HCT116 (cell line): ENCODE measurements around the gene STON2. TPM values are rescaled to one million over a fixed set of nuclear protein-coding genes. Genes with fewer than 3 reads are reported as not detected.

Experiments used
- ATAC-seq: fragments of 200-7000 bp; cut with Tn5 transposase; 2 replicates; pipeline ENCODE4 v1.9.1; 2020; ENCODE audit warnings: mild to moderate bottlenecking, moderate library complexity
- BruUV-seq: library from RNA; stranded (reverse); fragments of 400-500 nt; replicated peaks from 2 replicates; lab custom pipeline; 2021; lab: Mats Ljungman, UMichigan
- CTCF ChIA-PET: fragments of 300-600 bp; sonication (Branson Sonifier 250); formaldehyde crosslinking; loops from one replicate; lab custom pipeline; 2021; ENCODE audit warnings: antibody characterized with exemption; lab: Charles Lee
- POLR2A ChIA-PET: fragments of 300-600, 350-600 bp; sonication (Branson Sonifier 250); formaldehyde crosslinking; loops from one replicate; lab custom pipeline; 2021; ENCODE audit warnings: antibody characterized with exemption; lab: Charles Lee
- RAD21 ChIA-PET, 2 experiments: fragments of 300-600 bp; sonication (Branson Sonifier 250); formaldehyde crosslinking; loops; one replicate each; lab custom pipeline; 2023; ENCODE audit warnings: low total read pairs in 2 of 2; ENCODE audit not compliant: uncharacterized antibody in 2 of 2, unreplicated experiment in 2 of 2, low non-redundant PET in 1 of 2; lab: Charles Lee
- DNase-seq: peaks from one replicate; pipeline ENCODE4 v3.0.0-alpha.2; 2010; ENCODE audit warnings: low read depth, low spot score
- H2AFZ ChIP-seq: fragments of 200-600 bp; shearing (Covaris generic), sonication (generic); 2 replicates; pipeline ENCODE4 v1.6.1; 2017; ENCODE audit warnings: low read depth, mixed run types, mixed read lengths, antibody characterized with exemption, low read length; ENCODE audit not compliant: poor library complexity, severe bottlenecking
- H3K27ac ChIP-seq: 2 replicates; pipeline ENCODE4 v1.5.1; 2012; ENCODE audit warnings: low read depth, low read length
- H3K27me3 ChIP-seq: fragments of 200-600 bp; sonication (generic); 2 replicates; pipeline ENCODE4 v1.6.1; 2016; ENCODE audit warnings: mixed run types, low read length, mixed read lengths; ENCODE audit not compliant: insufficient read depth
- H3K36me3 ChIP-seq, 2 experiments: fragments of 200-500 bp in 1 of 2; fragments of 200-600 bp in 1 of 2; sonication (Bioruptor generic) in 1 of 2; sonication (generic) in 1 of 2; 2 replicates each; pipeline versions ENCODE4 v1.5.1 to v1.6.1; 2014 to 2016; ENCODE audit warnings: low read length in 2 of 2, inconsistent platforms in 1 of 2, mixed read lengths in 1 of 2, mixed run types in 1 of 2; ENCODE audit not compliant: insufficient read depth in 2 of 2, control insufficient read depth in 1 of 2
- H3K4me1 ChIP-seq, 2 experiments: fragments of 200-600 bp in 1 of 2; sonication (generic) in 1 of 2; 2 replicates each; pipeline versions ENCODE4 v1.5.1 to v1.6.1; 2012 to 2017; ENCODE audit warnings: low read length in 2 of 2, inconsistent platforms in 1 of 2, mild to moderate bottlenecking in 1 of 2, mixed read lengths in 1 of 2, mixed run types in 1 of 2, moderate library complexity in 1 of 2; ENCODE audit not compliant: insufficient read depth in 2 of 2, control insufficient read depth in 1 of 2
- H3K4me2 ChIP-seq: fragments of 200-600 bp; sonication (generic); 2 replicates; pipeline ENCODE4 v1.6.1; 2017; ENCODE audit warnings: mixed run types, low read length, mixed read lengths
- H3K4me3 ChIP-seq, 2 experiments: fragments of 200-600 bp in 1 of 2; sonication (generic) in 1 of 2; replicated peaks in 1 of 2; 2 replicates each; pipeline ENCODE4 v1.5.1; 2011 to 2016; ENCODE audit warnings: low read length in 2 of 2, control low read depth in 1 of 2, low read depth in 1 of 2, mild to moderate bottlenecking in 1 of 2, mixed read lengths in 1 of 2, mixed run types in 1 of 2
- H3K79me2 ChIP-seq: fragments of 200-600 bp; sonication (generic); 2 replicates; pipeline ENCODE4 v1.6.1; 2017; ENCODE audit warnings: mild to moderate bottlenecking, mixed run types, low read length, moderate library complexity, mixed read lengths; ENCODE audit not compliant: insufficient read depth
- H3K9ac ChIP-seq: fragments of 200-600 bp; sonication (generic); 2 replicates; pipeline ENCODE4 v1.6.1; 2016; ENCODE audit warnings: low read length, mixed read lengths
- H3K9me2 ChIP-seq: fragments of 200-600 bp; sonication (generic), shearing (Covaris generic); 2 replicates; pipeline ENCODE4 v1.6.1; 2017; ENCODE audit warnings: mixed run types, mild to moderate bottlenecking, moderate library complexity; ENCODE audit not compliant: insufficient read depth
- H3K9me3 ChIP-seq, 2 experiments: fragments of 200-500 bp in 1 of 2; fragments of 200-600 bp in 1 of 2; sonication (Bioruptor generic) in 1 of 2; sonication (generic) in 1 of 2; 2 replicates each; pipeline ENCODE4 v1.6.1; 2014 to 2017; ENCODE audit warnings: low read length in 2 of 2, mixed read lengths in 2 of 2, inconsistent platforms in 1 of 2, low read depth in 1 of 2, mild to moderate bottlenecking in 1 of 2, mixed run types in 1 of 2, moderate library complexity in 1 of 2; ENCODE audit not compliant: control insufficient read depth in 1 of 2, insufficient read depth in 1 of 2
- H4K20me1 ChIP-seq: fragments of 200-600 bp; sonication (generic), shearing (Covaris generic); 2 replicates; pipeline ENCODE4 v1.6.1; 2017; ENCODE audit warnings: mixed run types, mild to moderate bottlenecking, moderate library complexity; ENCODE audit not compliant: insufficient read depth
- ATF3 ChIP-seq: IDR thresholded peaks from 2 replicates; pipeline ENCODE4 v1.6.1; 2012
- CEBPB ChIP-seq: IDR thresholded peaks from 2 replicates; pipeline ENCODE4 v1.6.1; 2012; ENCODE audit warnings: low read depth
- EGR1 ChIP-seq: IDR thresholded peaks from 2 replicates; pipeline ENCODE4 v1.6.1; 2012; ENCODE audit warnings: low read depth
- EZH2 ChIP-seq: fragments of 200-600 bp; sonication (generic); IDR thresholded peaks from 2 replicates; pipeline ENCODE4 v1.6.1; 2017; ENCODE audit warnings: antibody characterized with exemption, mixed run types
- EZH2phosphoT487 ChIP-seq: fragments of 200-600 bp; IDR thresholded peaks from 2 replicates; pipeline ENCODE4 v1.6.1; 2018; ENCODE audit warnings: antibody characterized with exemption, borderline replicate concordance
- JUND ChIP-seq: IDR thresholded peaks from 2 replicates; pipeline ENCODE4 v1.6.1; 2012
- MAX ChIP-seq: IDR thresholded peaks from 2 replicates; pipeline ENCODE4 v1.6.1; 2012
- POLR2A ChIP-seq: IDR thresholded peaks from 2 replicates; pipeline ENCODE4 v1.7.0; 2011; ENCODE audit warnings: borderline replicate concordance; ENCODE audit not compliant: insufficient read depth, insufficient read length; ENCODE audit errors: extremely low read depth
- POLR2AphosphoS5 ChIP-seq: IDR thresholded peaks from 2 replicates; pipeline ENCODE4 v1.6.1; 2011; ENCODE audit warnings: mild to moderate bottlenecking, low read depth, low read length, moderate library complexity
- RAD21 ChIP-seq: IDR thresholded peaks from 2 replicates; pipeline ENCODE4 v1.6.1; 2012; ENCODE audit warnings: low read depth, mild to moderate bottlenecking
- SP1 ChIP-seq: IDR thresholded peaks from 2 replicates; pipeline ENCODE4 v1.6.1; 2012; ENCODE audit warnings: low read depth
- SRF ChIP-seq: IDR thresholded peaks from 2 replicates; pipeline ENCODE4 v1.6.1; 2012; ENCODE audit warnings: low read depth
- TCF7L2 ChIP-seq: IDR thresholded peaks from 2 replicates; pipeline ENCODE4 v1.7.0; 2011; ENCODE audit warnings: borderline replicate concordance, inconsistent platforms; ENCODE audit not compliant: insufficient read depth, insufficient read length; ENCODE audit errors: extremely low read depth
- YY1 ChIP-seq: IDR thresholded peaks from 2 replicates; pipeline ENCODE4 v1.6.1; 2011; ENCODE audit warnings: low read length, low read depth, moderate library complexity, mild to moderate bottlenecking; ENCODE audit not compliant: insufficient replicate concordance; ENCODE audit errors: extremely low read depth
- ZFX ChIP-seq: fragments of 450-650 bp; IDR thresholded peaks from 2 replicates; pipeline ENCODE4 v1.6.1; 2017
- ZNF274 ChIP-seq: fragments of 200-500 bp; sonication (Bioruptor generic); IDR thresholded peaks from 2 replicates; pipeline ENCODE4 v1.6.1; 2014; ENCODE audit warnings: mild to moderate bottlenecking, low read depth, low read length, inconsistent platforms
- intact Hi-C: fragments of 100-400 bp; cut with micrococcal nuclease; formaldehyde crosslinking; loops from 2 replicates; pipeline ENCODE4 v1.10.0; 2022
- total RNA-seq: library from RNA; stranded (reverse); gene quantifications from one replicate; pipeline ENCODE4 v1.2.1, GENCODE V29; 2021; ENCODE audit not compliant: unreplicated experiment
- TF ChIP-seq, protein P1 (sequence below): IDR thresholded peaks from 2 replicates; pipeline ENCODE4 v1.6.1; 2011; ENCODE audit warnings: mild to moderate bottlenecking, low read length, moderate library complexity; ENCODE audit not compliant: insufficient replicate concordance; ENCODE audit errors: extremely low read depth
- TF ChIP-seq, protein P2 (sequence below): IDR thresholded peaks from 2 replicates; pipeline ENCODE4 v1.6.1; 2012; ENCODE audit warnings: low read depth
- TF ChIP-seq, protein P3 (sequence below), 3 experiments: fragments of 200-600 bp in 1 of 3; sonication (generic) in 1 of 3; IDR thresholded peaks in 2 of 3; conservative IDR thresholded peaks in 1 of 3; 2 replicates each; pipeline ENCODE4 v1.5.1; 2012 to 2017; ENCODE audit warnings: low read depth in 2 of 3, low read length in 2 of 3, antibody characterized with exemption in 1 of 3, borderline replicate concordance in 1 of 3, control low read depth in 1 of 3, mild to moderate bottlenecking in 1 of 3, mixed read lengths in 1 of 3, mixed run types in 1 of 3, moderate library complexity in 1 of 3; ENCODE audit not compliant: insufficient read depth in 1 of 3

STON2 gene
- total RNA-seq, 1 experiment from 2014 or later, result 4.1 TPM

DNA sequence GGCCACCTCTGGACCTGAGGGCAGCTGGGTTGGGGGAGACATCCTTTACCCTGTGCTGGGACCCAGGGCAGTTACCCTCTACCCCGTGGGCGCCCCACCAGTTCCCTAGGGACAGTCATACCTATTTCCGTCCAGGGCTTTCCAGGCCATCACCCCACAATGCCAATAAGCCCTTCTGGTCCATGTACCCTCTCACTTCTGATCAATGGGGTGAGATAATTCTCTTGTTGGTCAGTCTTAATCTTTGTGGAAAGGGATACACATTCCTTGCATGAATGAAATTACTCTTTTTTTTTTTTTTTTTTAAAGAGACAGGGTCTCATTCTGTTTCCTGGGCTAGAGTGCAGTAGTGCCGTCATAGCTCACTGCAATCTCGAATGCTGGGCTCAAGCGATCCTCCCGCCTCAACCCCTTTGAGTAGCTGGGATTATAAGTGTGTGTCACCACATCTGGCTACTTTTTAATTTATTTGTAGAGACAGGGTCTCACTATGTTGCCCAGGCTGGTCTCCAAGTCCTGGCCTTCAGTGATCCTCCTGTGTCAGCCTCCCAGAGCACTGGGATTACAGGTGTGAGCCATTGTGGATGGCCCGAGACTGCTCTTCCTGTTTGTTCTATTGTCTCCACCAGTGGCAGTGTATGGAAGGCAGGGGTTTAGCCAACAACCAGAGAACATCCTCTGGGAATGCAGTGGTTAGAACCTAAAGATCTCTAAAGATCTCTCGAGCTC, 46.3 kb upstream of the STON2 start:
- Histone ChIP-seq H2AFZ (no peak overlapping the region), H3K4me3 (no peak overlapping the region), H3K27me3 (peaks cover 19% of the 10 kb centered on the region; the same call in 1 of the 2 replicates), H3K36me3 (no peaks in the 10 kb centered on the region), H3K4me1 (no peaks in the 10 kb centered on the region), H3K9ac (no peak overlapping the region), H3K79me2 (no peaks in the 10 kb centered on the region), H3K27ac (no peak overlapping the region), H3K4me2 (no peak overlapping the region), H4K20me1 (no peaks in the 10 kb centered on the region), H3K9me2 (no peaks in the 10 kb centered on the region), H3K9me3 (no peaks in the 10 kb centered on the region)
- RAD21 ChIA-PET, result no interaction called here
- ATAC-seq, result no peak
- CTCF ChIA-PET, result no interaction called here
- DNase-seq, result no peak
- intact Hi-C loops, result no loop called here
- TF ChIP-seq POLR2A (no peak), SP1 (no peak), ATF3 (no peak), EZH2 (no peak), SRF (no peak), JUND (no peak), ZFX (no peak), EZH2phosphoT487 (no peak), YY1 (no peak), RAD21 (no peak), EGR1 (no peak), CEBPB (no peak), ZNF274 (no peak), TCF7L2 (no peak), MAX (no peak), POLR2AphosphoS5 (no peak)
- TF ChIP-seq, protein P1, sequence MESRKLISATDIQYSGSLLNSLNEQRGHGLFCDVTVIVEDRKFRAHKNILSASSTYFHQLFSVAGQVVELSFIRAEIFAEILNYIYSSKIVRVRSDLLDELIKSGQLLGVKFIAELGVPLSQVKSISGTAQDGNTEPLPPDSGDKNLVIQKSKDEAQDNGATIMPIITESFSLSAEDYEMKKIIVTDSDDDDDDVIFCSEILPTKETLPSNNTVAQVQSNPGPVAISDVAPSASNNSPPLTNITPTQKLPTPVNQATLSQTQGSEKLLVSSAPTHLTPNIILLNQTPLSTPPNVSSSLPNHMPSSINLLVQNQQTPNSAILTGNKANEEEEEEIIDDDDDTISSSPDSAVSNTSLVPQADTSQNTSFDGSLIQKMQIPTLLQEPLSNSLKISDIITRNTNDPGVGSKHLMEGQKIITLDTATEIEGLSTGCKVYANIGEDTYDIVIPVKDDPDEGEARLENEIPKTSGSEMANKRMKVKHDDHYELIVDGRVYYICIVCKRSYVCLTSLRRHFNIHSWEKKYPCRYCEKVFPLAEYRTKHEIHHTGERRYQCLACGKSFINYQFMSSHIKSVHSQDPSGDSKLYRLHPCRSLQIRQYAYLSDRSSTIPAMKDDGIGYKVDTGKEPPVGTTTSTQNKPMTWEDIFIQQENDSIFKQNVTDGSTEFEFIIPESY, result no peak
- TF ChIP-seq, protein P2, sequence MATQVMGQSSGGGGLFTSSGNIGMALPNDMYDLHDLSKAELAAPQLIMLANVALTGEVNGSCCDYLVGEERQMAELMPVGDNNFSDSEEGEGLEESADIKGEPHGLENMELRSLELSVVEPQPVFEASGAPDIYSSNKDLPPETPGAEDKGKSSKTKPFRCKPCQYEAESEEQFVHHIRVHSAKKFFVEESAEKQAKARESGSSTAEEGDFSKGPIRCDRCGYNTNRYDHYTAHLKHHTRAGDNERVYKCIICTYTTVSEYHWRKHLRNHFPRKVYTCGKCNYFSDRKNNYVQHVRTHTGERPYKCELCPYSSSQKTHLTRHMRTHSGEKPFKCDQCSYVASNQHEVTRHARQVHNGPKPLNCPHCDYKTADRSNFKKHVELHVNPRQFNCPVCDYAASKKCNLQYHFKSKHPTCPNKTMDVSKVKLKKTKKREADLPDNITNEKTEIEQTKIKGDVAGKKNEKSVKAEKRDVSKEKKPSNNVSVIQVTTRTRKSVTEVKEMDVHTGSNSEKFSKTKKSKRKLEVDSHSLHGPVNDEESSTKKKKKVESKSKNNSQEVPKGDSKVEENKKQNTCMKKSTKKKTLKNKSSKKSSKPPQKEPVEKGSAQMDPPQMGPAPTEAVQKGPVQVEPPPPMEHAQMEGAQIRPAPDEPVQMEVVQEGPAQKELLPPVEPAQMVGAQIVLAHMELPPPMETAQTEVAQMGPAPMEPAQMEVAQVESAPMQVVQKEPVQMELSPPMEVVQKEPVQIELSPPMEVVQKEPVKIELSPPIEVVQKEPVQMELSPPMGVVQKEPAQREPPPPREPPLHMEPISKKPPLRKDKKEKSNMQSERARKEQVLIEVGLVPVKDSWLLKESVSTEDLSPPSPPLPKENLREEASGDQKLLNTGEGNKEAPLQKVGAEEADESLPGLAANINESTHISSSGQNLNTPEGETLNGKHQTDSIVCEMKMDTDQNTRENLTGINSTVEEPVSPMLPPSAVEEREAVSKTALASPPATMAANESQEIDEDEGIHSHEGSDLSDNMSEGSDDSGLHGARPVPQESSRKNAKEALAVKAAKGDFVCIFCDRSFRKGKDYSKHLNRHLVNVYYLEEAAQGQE, result no peak
- TF ChIP-seq, protein P3, sequence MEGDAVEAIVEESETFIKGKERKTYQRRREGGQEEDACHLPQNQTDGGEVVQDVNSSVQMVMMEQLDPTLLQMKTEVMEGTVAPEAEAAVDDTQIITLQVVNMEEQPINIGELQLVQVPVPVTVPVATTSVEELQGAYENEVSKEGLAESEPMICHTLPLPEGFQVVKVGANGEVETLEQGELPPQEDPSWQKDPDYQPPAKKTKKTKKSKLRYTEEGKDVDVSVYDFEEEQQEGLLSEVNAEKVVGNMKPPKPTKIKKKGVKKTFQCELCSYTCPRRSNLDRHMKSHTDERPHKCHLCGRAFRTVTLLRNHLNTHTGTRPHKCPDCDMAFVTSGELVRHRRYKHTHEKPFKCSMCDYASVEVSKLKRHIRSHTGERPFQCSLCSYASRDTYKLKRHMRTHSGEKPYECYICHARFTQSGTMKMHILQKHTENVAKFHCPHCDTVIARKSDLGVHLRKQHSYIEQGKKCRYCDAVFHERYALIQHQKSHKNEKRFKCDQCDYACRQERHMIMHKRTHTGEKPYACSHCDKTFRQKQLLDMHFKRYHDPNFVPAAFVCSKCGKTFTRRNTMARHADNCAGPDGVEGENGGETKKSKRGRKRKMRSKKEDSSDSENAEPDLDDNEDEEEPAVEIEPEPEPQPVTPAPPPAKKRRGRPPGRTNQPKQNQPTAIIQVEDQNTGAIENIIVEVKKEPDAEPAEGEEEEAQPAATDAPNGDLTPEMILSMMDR (IDR thresholded peaks at IDR 0.05 in 2 of 3, conservative IDR thresholded peaks at IDR 0.05 in 1 of 3; ENCODE audit: borderline replicate concordance in 1 of 3, insufficient read depth in 1 of 3, low read depth in 2 of 3, low read length in 2 of 3), result no peak
- no TSS peak for BruUV-seq
- POLR2A ChIA-PET, result no interaction called here
